ENCODE data around the gene DCBLD2.
"Not testable (repeated sequence)": the region's sequence is repeated elsewhere in the genome, so short reads cannot be mapped to it uniquely, and the experiment has no call there.

DCBLD2 gene

GRCh38 chr3:98839846-98840245 is 61.6 kb downstream of the DCBLD2 start:
- no peak for DNase-seq (ENCODE audit: low read depth in 3 of 3, low spot score in 1 of 3)

- not testable (repeated sequence) for DNase-seq (ENCODE audit: low read depth in 3 of 3, low spot score in 1 of 3)
Observed at GRCh38 chr3:98831060-98831459, 70.4 kb downstream of the DCBLD2 start.

GRCh38 chr3:98829246-98829832 is 72.2 kb downstream of the DCBLD2 start:
- no peak for DNase-seq (ENCODE audit: low read depth in 3 of 3, low spot score in 1 of 3)

GRCh38 chr3:98827221-98827920 is 74.1 kb downstream of the DCBLD2 start:
- no peak for DNase-seq (ENCODE audit: low read depth in 3 of 3, low spot score in 1 of 3)

- DNase-seq (ENCODE audit: low read depth in 3 of 3, low spot score in 1 of 3), result no peak
Observed at GRCh38 chr3:98826126-98826525, 75.4 kb downstream of the DCBLD2 start.

- DNase-seq (ENCODE audit: low read depth in 3 of 3, low spot score in 1 of 3), result no peak
Observed at GRCh38 chr3:98824256-98824655, 77.2 kb downstream of the DCBLD2 start.

- no peak for DNase-seq (ENCODE audit: low read depth in 3 of 3, low spot score in 1 of 3)
Observed at GRCh38 chr3:98823791-98824190, 77.7 kb downstream of the DCBLD2 start.

- DNase-seq (ENCODE audit: low read depth in 3 of 3, low spot score in 1 of 3), result no peak
Observed at GRCh38 chr3:98821063-98821462, 80.4 kb downstream of the DCBLD2 start.

- no peak for DNase-seq (ENCODE audit: low read depth in 3 of 3, low spot score in 1 of 3)
Observed at GRCh38 chr3:98817547-98818041, 83.9 kb downstream of the DCBLD2 start.

GRCh38 chr3:98814817-98815420 is 86.6 kb downstream of the DCBLD2 start:
- DNase-seq (ENCODE audit: low read depth in 3 of 3, low spot score in 1 of 3), result no peak

GRCh38 chr3:98812851-98813374 is 88.6 kb downstream of the DCBLD2 start:
- no peak for DNase-seq (ENCODE audit: low read depth in 3 of 3, low spot score in 1 of 3)

- DNase-seq (ENCODE audit: low read depth in 3 of 3, low spot score in 1 of 3), result no peak
Observed at GRCh38 chr3:98811048-98811447, 90.4 kb downstream of the DCBLD2 start.

GRCh38 chr3:98809557-98809956 is 91.9 kb downstream of the DCBLD2 start:
- no peak for DNase-seq (ENCODE audit: low read depth in 3 of 3, low spot score in 1 of 3)

GRCh38 chr3:98808071-98808470 is 93.4 kb downstream of the DCBLD2 start:
- no peak for DNase-seq (ENCODE audit: low read depth in 3 of 3, low spot score in 1 of 3)

- DNase-seq (ENCODE audit: low read depth in 3 of 3, low spot score in 1 of 3), result no peak
Observed at GRCh38 chr3:98807561-98807960, 93.9 kb downstream of the DCBLD2 start.

- no peak for DNase-seq (ENCODE audit: low read depth in 3 of 3, low spot score in 1 of 3)
Observed at GRCh38 chr3:98807011-98807410, 94.5 kb downstream of the DCBLD2 start.

- DNase-seq (ENCODE audit: low read depth in 3 of 3, low spot score in 1 of 3), result no peak
Observed at GRCh38 chr3:98806521-98806920, 95.0 kb downstream of the DCBLD2 start.

GRCh38 chr3:98805571-98805970 is 95.9 kb downstream of the DCBLD2 start:
- DNase-seq (ENCODE audit: low read depth in 3 of 3, low spot score in 1 of 3), result no peak

- no peak for DNase-seq (ENCODE audit: low read depth in 3 of 3, low spot score in 1 of 3)
Observed at GRCh38 chr3:98801043-98801747, 100.3 kb downstream of the DCBLD2 start.

GRCh38 chr3:98800401-98800800 is 101.1 kb downstream of the DCBLD2 start:
- DNase-seq (ENCODE audit: low read depth in 3 of 3, low spot score in 1 of 3), result no peak

- DNase-seq (ENCODE audit: low read depth in 3 of 3, low spot score in 1 of 3), result no peak
Observed at GRCh38 chr3:98799479-98799878, 102.0 kb downstream of the DCBLD2 start.

- no peak for DNase-seq (ENCODE audit: low read depth in 3 of 3, low spot score in 1 of 3)
Observed at GRCh38 chr3:98798820-98799219, 102.7 kb downstream of the DCBLD2 start.
